Esophagus (tissue), 2 donors: ENCODE measurements around the gene SECISBP2. TPM values are rescaled to one million over a fixed set of nuclear protein-coding genes. Genes with fewer than 3 reads are reported as not detected.

Experiments used
- H3K27ac ChIP-seq, 2 donors: one replicate each; pipeline ENCODE4 v1.5.1; 2013; ENCODE audit warnings: low read depth in 2 of 2, mild to moderate bottlenecking in 2 of 2, inconsistent platforms in 1 of 2, low read length in 1 of 2, moderate library complexity in 1 of 2
- H3K27me3 ChIP-seq, 2 donors: one replicate each; pipeline ENCODE4 v1.6.1; 2013; ENCODE audit warnings: low read length in 2 of 2, control low read depth in 1 of 2, mild to moderate bottlenecking in 1 of 2; ENCODE audit not compliant: insufficient read depth in 2 of 2, control insufficient read depth in 1 of 2
- H3K36me3 ChIP-seq, 2 donors: one replicate each; pipeline ENCODE4 v1.6.1; 2013; ENCODE audit warnings: low read length in 1 of 2; ENCODE audit not compliant: control insufficient read depth in 2 of 2, insufficient read depth in 2 of 2
- H3K4me1 ChIP-seq, 2 donors: one replicate each; pipeline ENCODE4 v1.6.1; 2013; ENCODE audit warnings: low read length in 1 of 2; ENCODE audit not compliant: control insufficient read depth in 2 of 2, insufficient read depth in 2 of 2
- H3K4me3 ChIP-seq, 2 donors: one replicate each; pipeline ENCODE4 v1.5.1; 2013; ENCODE audit warnings: low read length in 2 of 2, mild to moderate bottlenecking in 2 of 2, low read depth in 1 of 2, moderate library complexity in 1 of 2
- H3K9me3 ChIP-seq, 2 donors: one replicate each; pipeline ENCODE4 v1.6.1; 2013; ENCODE audit warnings: mild to moderate bottlenecking in 2 of 2, low read depth in 1 of 2, low read length in 1 of 2, moderate library complexity in 1 of 2; ENCODE audit not compliant: control insufficient read depth in 2 of 2, insufficient read depth in 1 of 2
- WGBS, 2 donors: extraction: QIAGEN DNeasy Blood & Tissue Kit; methylation state at CpG; one replicate each; pipeline ENCODE4 v1.1.7; 2013; 5-methylcytosine and 5-hydroxymethylcytosine counted together
- polyA plus RNA-seq, 2 donors: library from polyadenylated mRNA; stranded (reverse); fragments of 200-250 nt; gene quantifications; one replicate each; pipeline ENCODE4 v1.2.3, GENCODE V29; 2013
- donor health status: healthy with polysubstance abuse.
- donor health status: Bipolar disorder and iron deficiency.

SECISBP2 gene
- polyA plus RNA-seq, 2 donors, result 14.0 to 16.0 TPM

GRCh38 chr9:89390578-89391116, 72.3 kb downstream of the SECISBP2 start:
- H3K27ac ChIP-seq, result no peak overlapping the region
- no peaks in the 10 kb centered on the region for H3K27me3 ChIP-seq
- H3K4me3 ChIP-seq, result no peak overlapping the region
- H3K36me3 ChIP-seq, result peaks cover 4 to 53% of the 10 kb centered on the region in 2 donors
- H3K9me3 ChIP-seq, result peaks cover 0 to 3% of the 10 kb centered on the region in 2 donors
- 81 to 92% methylated on average over 5 of the region's 5 CpGs for WGBS, 2 donors
- H3K4me1 ChIP-seq, result peaks cover 0 to 23% of the 10 kb centered on the region in 2 donors

GRCh38 chr9:89391585-89391984, 73.3 kb downstream of the SECISBP2 start:
- Histone ChIP-seq H3K4me1 (peaks cover 4 to 23% of the 10 kb centered on the region in 2 donors), H3K27me3 (no peaks in the 10 kb centered on the region), H3K36me3 (peaks cover 10 to 54% of the 10 kb centered on the region in 2 donors), H3K27ac (no peak overlapping the region), H3K9me3 (peaks cover 0 to 3% of the 10 kb centered on the region in 2 donors), H3K4me3 (no peak overlapping the region)
- 89 to 92% methylated on average over 6 of the region's 6 CpGs for WGBS, 2 donors

GRCh38 chr9:89394412-89394811, 76.1 kb downstream of the SECISBP2 start:
- Histone ChIP-seq H3K27me3 (no peaks in the 10 kb centered on the region), H3K9me3 (peaks cover 0 to 3% of the 10 kb centered on the region in 2 donors), H3K36me3 (peaks cover 13 to 47% of the 10 kb centered on the region in 2 donors), H3K4me3 (no peak overlapping the region), H3K4me1 (peaks cover 4 to 9% of the 10 kb centered on the region in 2 donors), H3K27ac (no peak overlapping the region)
- WGBS, 2 donors, result 88 to 90% methylated on average over 12 of the region's 12 CpGs

GRCh38 chr9:89395931-89396710, 77.8 kb downstream of the SECISBP2 start:
- Histone ChIP-seq H3K36me3 (peaks cover 13 to 37% of the 10 kb centered on the region in 2 donors), H3K27me3 (no peaks in the 10 kb centered on the region), H3K27ac (peak overlapping the region; percentile 18 to 41), H3K4me1 (peaks cover 0 to 4% of the 10 kb centered on the region in 2 donors), H3K9me3 (no peaks in the 10 kb centered on the region), H3K4me3 (no peak overlapping the region)
- 84 to 88% methylated on average over 11 of the region's 11 CpGs for WGBS, 2 donors

GRCh38 chr9:89397471-89397870, 79.2 kb downstream of the SECISBP2 start:
- Histone ChIP-seq H3K9me3 (no peaks in the 10 kb centered on the region), H3K4me3 (no peak overlapping the region), H3K27me3 (no peaks in the 10 kb centered on the region), H3K36me3 (peaks cover 9 to 35% of the 10 kb centered on the region in 2 donors), H3K4me1 (peaks cover 0 to 4% of the 10 kb centered on the region in 2 donors), H3K27ac (no peak overlapping the region)
- 86 to 92% methylated on average over 5 of the region's 5 CpGs for WGBS, 2 donors

GRCh38 chr9:89398621-89399020, 80.3 kb downstream of the SECISBP2 start:
- Histone ChIP-seq H3K27me3 (no peaks in the 10 kb centered on the region), H3K27ac (no peak overlapping the region), H3K36me3 (peaks cover 9 to 33% of the 10 kb centered on the region in 2 donors), H3K4me1 (peaks cover 0 to 4% of the 10 kb centered on the region in 2 donors), H3K9me3 (no peaks in the 10 kb centered on the region), H3K4me3 (no peak overlapping the region)
- WGBS, 2 donors, result 92% methylated on average over 5 of the region's 5 CpGs

- peaks cover 9 to 37% of the 10 kb centered on the region in 2 donors for H3K36me3 ChIP-seq
- WGBS, 2 donors, result 85 to 87% methylated on average over 12 of the region's 12 CpGs
- no peaks in the 10 kb centered on the region for H3K9me3 ChIP-seq
- no peaks in the 10 kb centered on the region for H3K27me3 ChIP-seq
- H3K4me3 ChIP-seq, result no peak overlapping the region
- H3K27ac ChIP-seq, result no peak overlapping the region
- H3K4me1 ChIP-seq, result peaks cover 0 to 4% of the 10 kb centered on the region in 2 donors
Observed at GRCh38 chr9:89400403-89401116, 82.3 kb downstream of the SECISBP2 start.

GRCh38 chr9:89402695-89403427, 84.6 kb downstream of the SECISBP2 start:
- Histone ChIP-seq H3K9me3 (peaks cover 0 to 2% of the 10 kb centered on the region in 2 donors), H3K27ac (no peak overlapping the region), H3K36me3 (peaks cover 0 to 34% of the 10 kb centered on the region in 2 donors), H3K4me3 (no peak overlapping the region), H3K27me3 (no peaks in the 10 kb centered on the region), H3K4me1 (peaks cover 0 to 2% of the 10 kb centered on the region in 2 donors)
- WGBS, 2 donors, result 94 to 95% methylated on average over 14 of the region's 14 CpGs

- H3K27ac ChIP-seq, result no peak overlapping the region
- H3K36me3 ChIP-seq, result peaks cover 0 to 32% of the 10 kb centered on the region in 2 donors
- no peaks in the 10 kb centered on the region for H3K27me3 ChIP-seq
- peaks cover 0 to 2% of the 10 kb centered on the region in 2 donors for H3K9me3 ChIP-seq
- WGBS, 2 donors, result 91 to 94% methylated on average over 11 of the region's 11 CpGs
- H3K4me3 ChIP-seq, result no peak overlapping the region
- H3K4me1 ChIP-seq, result peaks cover 0 to 10% of the 10 kb centered on the region in 2 donors
Observed at GRCh38 chr9:89404074-89404473, 85.8 kb downstream of the SECISBP2 start.
